GM18519 (cell line): Measurements from ENCODE around the gene AKT1S1.
A peak's percentile ranks its signal among the peaks of the same experiment; 100 is the strongest.
"Not testable (repeated sequence)": the region's sequence is repeated elsewhere in the genome, so short reads cannot be mapped to it uniquely, and the experiment has no call there.

Experiments used
- ATAC-seq: cut with Tn5 transposase; IDR thresholded peaks from one replicate; pipeline ENCODE4 v1.9.1; 2021; ENCODE audit warnings: mild to moderate bottlenecking, moderate library complexity; ENCODE audit not compliant: unreplicated experiment, low FRiP score

AKT1S1 gene

DNA sequence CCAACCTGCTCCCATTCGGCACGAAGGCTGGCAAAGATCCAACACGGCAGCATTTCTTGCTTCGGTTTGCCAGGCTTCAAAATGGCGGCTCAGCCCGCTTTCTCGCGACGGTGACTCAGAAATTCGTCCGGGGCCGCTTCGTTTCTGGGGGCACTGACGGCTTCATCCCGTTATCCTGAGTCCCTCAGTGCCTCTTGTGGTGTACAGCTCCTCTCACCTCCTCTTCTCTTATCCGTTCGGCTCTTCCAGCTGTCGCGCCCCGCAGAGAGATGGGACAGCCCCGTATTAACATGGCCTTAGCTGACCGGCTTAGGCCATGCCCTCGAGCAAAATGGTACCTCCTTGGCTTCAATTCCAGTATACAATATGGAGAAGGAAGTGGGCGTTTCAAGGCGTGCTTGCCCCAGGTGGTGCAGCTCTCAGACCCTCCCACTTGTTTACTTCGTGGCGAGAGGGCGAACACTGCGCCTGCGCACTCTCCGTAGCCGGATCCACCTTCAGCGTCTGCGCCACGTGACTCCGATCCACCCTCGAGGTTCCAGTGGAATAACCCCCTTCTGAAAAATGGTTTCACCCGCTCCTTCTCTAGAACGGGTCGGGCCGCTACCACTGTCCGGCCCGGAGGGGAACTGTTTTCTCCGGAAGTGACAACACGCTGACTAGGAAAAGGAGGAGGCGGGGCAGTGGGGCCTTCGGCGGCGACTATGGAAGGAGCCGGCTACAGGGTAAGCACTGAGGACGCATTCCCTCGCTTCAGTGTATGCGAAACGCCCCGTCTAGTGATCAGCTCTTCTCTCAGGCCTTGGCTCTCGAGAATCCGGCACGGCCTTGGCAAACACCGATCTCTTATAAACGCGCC is at the start of gene AKT1S1, which contains the start of gene TBC1D17:
Gene AKT1S1, minus strand, starts transcription at position 336 of the 859 bp plus-strand sequence. CDS start 4,060 bp downstream, outside the sequence.
Gene TBC1D17, plus strand, starts transcription at position 683 of the 859 bp plus-strand sequence. Its CDS starts 22 bp downstream, at position 705.
- ATAC-seq = peak; percentile 38

DNA sequence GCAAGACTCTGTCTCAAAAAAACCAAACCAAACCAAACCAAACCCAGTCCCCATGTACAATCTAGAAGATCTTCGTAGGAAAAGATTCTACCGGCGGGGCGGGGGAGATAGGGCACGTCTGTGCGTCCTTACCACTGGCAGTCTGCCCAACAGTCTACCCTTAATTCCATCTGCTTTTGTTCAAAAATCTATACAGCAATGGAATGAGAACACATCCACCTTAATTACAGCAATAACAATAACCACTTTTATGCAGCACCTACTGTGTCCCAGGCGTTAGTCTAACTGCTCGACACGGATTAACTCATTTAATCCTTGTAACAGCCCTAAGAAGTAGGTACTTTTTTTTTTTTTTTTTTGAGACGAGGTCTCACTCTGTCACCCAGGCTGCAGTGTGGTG is 49.4 kb upstream of the AKT1S1 start:
- ATAC-seq = no peak

GRCh38 chr19:49925486-49925885 is 48.3 kb upstream of the AKT1S1 start:
- no peak for ATAC-seq

- ATAC-seq = not testable (repeated sequence)
These were observed 47.7 kb upstream of the AKT1S1 start for GRCh38 chr19:49924881-49925210.

GRCh38 chr19:49924004-49924880 is 47.1 kb upstream of the AKT1S1 start:
- ATAC-seq = no peak

DNA sequence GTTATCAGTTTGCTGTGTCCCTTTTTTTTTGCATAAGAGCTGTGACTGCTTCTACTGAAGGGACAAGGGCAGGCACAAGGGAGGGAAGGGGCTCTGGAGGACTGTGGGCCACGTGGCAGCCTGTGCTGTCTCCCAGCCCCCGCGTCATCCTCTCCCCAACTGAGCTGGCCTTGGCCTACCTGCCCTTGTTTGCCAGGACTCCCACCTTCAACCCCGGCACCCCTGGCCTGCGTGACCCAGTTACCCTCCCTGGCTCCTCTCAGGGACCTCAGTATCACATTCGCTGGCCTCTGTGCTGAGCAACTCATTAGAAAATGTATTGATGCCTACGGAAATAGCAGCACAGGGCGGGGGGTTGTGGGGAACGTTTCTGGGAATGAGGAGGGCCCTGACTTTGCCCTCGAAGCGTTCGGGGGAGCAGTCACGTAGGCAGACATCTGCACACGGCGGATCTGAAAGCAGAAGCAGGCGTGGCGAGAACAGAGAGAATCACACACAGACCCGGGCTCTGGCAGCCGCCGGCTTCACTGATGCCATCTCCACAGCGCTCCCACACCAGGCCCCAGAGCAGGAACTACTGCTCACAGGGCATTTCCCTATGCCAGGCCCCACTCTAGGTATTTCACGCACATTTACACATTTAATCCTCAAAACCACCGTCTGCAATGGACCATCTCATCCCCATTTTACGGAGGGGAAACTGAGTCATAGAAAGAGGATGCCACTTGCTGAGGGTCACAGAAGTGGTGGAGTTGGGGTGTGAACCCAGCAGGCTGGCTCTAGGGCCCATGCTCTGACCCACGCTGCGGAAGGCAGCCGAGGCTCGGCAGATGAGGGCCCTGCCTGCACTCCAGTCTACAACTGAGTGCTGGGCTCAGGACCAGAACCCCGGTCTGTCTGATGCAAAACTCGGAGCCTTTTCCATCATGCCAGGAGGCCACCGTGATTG is 46.2 kb upstream of the AKT1S1 start:
- no peak for ATAC-seq

DNA sequence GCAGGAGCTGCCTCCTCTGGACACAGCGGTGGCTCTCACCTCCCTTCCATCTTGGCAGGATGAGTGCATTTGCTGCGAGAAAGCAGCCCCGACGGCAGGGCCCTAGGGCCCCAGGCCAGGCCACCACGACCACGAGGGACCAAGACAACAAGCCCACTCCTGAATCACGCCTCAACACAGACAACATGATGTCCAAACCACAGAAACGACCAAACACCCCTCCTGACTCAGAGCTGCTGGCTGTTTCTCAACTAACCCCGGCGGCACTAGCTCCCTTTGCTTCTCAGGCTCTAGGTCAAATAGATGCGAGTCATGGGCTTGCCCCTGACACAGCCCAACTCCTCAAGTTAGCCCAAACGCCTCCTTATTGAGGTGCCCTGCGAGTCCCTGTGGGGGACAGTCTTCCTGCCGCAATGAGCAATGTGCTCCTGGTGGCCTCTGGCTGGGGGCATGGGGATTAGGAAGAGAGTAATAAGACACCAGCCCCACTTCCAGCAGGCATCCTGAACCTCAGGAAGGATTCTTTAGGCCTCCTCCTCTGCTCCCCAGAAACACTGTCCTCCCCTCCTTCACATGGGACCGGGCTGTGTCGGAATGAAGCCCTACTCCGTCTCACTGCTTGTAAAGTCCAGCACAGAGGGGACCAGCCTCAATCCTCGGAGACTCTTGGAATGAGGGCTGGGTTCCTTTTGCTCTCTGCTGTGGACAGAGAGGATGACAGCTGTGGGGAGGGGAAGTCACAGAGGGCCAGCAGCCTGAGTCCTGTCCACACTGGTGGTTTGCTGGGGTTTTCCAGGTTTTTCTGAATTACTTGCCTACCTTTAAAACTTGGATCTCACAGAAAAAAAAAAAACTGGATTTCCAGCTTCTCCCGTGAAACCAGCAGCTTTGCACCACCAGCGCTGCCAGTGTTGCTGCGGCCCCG is 45.0 kb upstream of the AKT1S1 start:
- ATAC-seq = no peak

- no peak for ATAC-seq
These were observed 43.6 kb upstream of the AKT1S1 start for GRCh38 chr19:49920624-49921363.

GRCh38 chr19:49918089-49918488 is 40.9 kb upstream of the AKT1S1 start:
- no peak for ATAC-seq

- ATAC-seq = no peak
These were observed 39.9 kb upstream of the AKT1S1 start for GRCh38 chr19:49916839-49917733.

DNA sequence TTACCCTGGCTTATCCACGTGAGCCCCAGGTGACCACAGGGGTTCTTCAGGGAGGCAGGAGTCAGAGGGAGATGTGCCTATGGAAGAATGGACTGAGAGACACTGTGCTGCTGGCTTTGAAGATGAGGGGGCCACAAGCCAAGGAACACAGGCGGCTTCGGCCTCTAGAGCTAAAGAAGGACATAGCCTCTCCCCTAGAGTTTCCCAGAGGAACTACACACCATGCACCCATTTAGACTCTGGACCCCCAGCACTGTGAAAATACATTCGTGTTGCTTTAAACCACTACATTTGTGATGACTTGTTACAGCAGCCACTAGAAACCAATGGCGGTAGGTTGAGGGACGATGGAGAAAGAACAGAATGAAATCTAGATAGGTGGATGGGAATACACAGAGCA is 38.1 kb upstream of the AKT1S1 start:
- ATAC-seq = no peak

DNA sequence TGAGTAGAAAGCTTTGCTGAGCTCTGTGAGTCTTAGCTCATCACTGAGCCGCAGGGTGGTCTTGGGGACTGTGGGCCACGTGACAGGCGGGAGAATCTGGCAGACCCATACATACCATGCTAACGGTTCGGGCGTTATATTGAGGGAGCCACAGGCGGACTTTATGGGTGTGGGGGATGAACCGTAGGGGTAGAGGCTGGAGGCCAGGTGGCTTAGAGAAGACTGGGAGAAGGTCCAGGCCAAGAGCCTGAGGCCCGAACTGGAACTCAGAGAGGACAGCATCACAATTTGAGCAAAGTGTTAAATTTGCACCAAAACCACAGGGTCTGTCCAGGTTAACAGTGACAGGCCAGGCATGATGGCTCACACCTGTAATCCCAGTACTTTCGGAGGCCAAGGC is 36.6 kb upstream of the AKT1S1 start:
- no peak for ATAC-seq

DNA sequence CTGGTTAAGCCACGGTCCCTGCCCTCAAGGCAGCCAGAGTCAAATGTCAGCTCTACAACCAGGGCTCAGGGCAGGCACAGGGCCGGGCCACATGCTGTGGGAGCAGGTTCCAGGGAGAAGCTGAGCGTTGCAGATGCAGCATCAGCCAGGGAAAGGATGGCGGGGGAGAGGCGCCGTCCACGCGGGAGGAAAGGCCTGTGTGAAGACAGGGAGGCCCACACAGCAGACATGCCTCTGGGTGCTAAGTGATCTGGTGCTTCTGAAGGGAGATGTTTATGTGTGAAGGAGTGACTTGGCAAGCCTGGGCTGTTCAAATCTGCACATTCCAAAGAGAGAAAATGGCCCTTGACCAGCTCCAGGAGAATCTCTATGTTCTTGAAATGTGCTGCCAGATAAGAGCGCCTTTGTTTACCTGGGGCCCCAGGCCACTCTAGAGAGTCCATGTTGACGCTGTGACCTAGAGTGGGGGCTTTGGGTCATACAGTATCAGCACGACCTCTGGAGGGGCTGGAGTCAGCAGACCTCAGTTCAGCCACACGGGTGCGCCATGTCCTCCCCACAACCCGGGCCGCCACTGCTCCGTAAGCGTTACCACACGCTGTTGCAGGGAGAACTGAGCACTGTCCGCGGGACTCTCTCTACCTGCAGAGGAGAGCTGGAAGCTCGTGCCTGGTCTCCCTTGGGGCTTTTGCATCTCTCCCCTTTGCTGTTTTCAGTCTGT is 36.0 kb upstream of the AKT1S1 start:
- ATAC-seq = no peak

GRCh38 chr19:49911381-49912145 is 34.4 kb upstream of the AKT1S1 start:
- ATAC-seq = no peak

DNA sequence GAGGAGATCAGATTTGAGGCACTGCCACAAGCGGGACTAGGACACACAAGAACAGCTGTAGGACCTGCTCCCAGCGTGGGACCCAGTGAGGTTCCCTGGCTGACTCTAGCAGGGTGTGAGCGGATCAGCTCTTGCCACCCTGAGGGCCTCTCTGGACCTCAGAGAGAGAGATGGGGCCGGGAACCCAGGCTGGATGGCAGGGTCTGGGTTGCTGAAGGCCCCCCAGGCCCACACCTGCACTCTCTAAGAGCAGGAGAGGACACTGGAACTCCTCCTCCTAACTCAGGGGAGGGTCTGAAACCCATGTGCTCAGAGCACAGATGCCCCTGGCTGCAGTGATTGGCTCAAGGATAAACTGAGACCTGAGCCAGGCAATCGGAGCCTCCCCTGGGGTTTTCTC is 33.0 kb upstream of the AKT1S1 start:
- no peak for ATAC-seq
